ENCODE measurements around the gene SPATA18. TPM values are rescaled to one million over a fixed set of nuclear protein-coding genes. Genes with fewer than 3 reads are reported as not detected.

The SPATA18 gene
- total RNA-seq, 1 experiment from 2014 or later: 0.13 TPM

DNA sequence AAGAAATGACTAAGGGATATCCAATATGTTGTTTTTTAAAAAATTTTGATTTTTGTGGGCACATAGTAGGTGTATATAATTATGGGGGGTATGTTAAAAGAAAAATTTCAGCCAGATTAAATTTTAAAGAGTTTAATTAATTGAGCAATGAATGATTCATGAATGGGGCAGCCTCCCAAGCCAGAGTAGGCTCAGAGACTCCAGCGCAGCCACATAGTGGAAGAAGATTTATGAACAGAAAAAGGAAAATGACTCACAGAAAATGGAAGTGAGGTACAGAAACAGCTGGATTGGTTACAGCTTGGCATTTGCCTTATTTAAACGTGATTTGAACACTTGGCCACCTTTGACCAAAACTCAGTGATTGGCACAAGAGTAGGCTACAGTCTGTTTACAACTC, 91.7 kb downstream of the SPATA18 start:
- POLR2A ChIA-PET (ENCODE audit: unreplicated experiment): no interaction called here
- DNase-seq: no peak
- no peak overlapping the region for H3K4me2 ChIP-seq
- no peaks in the 10 kb centered on the region for H3F3A ChIP-seq (ENCODE audit: insufficient read depth, low read depth)
- H3K9me3 ChIP-seq (ENCODE audit: insufficient read depth, low read depth): no peaks in the 10 kb centered on the region
- BruUV-seq (replicated peaks): no TSS peak
- TF ChIP-seq CTCF (conservative IDR thresholded peaks at IDR 0.05) (no peak), EZH2 (IDR thresholded peaks at IDR 0.05; ENCODE audit: low read depth) (no peak)
- H2AFZ ChIP-seq: no peak overlapping the region
- intact Hi-C loops (cut with micrococcal nuclease; ENCODE audit: unreplicated experiment): no loop called here
- CTCF ChIA-PET: no interaction called here
- H3K4me3 ChIP-seq: no peak overlapping the region
- no peaks in the 10 kb centered on the region for H3K36me3 ChIP-seq (ENCODE audit: low read depth)
- no peaks in the 10 kb centered on the region for H3K9me2 ChIP-seq (ENCODE audit: insufficient read depth)
- H3K27me3 ChIP-seq (ENCODE audit: insufficient read depth, low read depth): no peaks in the 10 kb centered on the region
- H3K27ac ChIP-seq: no peak overlapping the region
- no peaks in the 10 kb centered on the region for H3K4me1 ChIP-seq (replicated peaks; ENCODE audit: insufficient read depth)
- H3K79me2 ChIP-seq (ENCODE audit: low read depth): no peaks in the 10 kb centered on the region
- no peaks in the 10 kb centered on the region for H4K20me1 ChIP-seq (ENCODE audit: insufficient read depth)

- Histone ChIP-seq H3K4me1 (replicated peaks; ENCODE audit: insufficient read depth) (no peaks in the 10 kb centered on the region), H4K20me1 (ENCODE audit: insufficient read depth) (no peaks in the 10 kb centered on the region), H3K4me3 (no peak overlapping the region), H3F3A (ENCODE audit: insufficient read depth, low read depth) (no peaks in the 10 kb centered on the region), H3K79me2 (ENCODE audit: low read depth) (no peaks in the 10 kb centered on the region), H3K9me2 (ENCODE audit: insufficient read depth) (no peaks in the 10 kb centered on the region), H3K36me3 (ENCODE audit: low read depth) (no peaks in the 10 kb centered on the region), H2AFZ (no peak overlapping the region), H3K4me2 (no peak overlapping the region), H3K27ac (no peak overlapping the region), H3K9me3 (ENCODE audit: insufficient read depth, low read depth) (no peaks in the 10 kb centered on the region), H3K27me3 (ENCODE audit: insufficient read depth, low read depth) (no peaks in the 10 kb centered on the region)
- intact Hi-C loops (cut with micrococcal nuclease; ENCODE audit: unreplicated experiment): no loop called here
- no TSS peak for BruUV-seq (replicated peaks)
- ChIA-PET CTCF (no interaction called here), POLR2A (ENCODE audit: unreplicated experiment) (no interaction called here)
- no peak for TF ChIP-seq EZH2 (IDR thresholded peaks at IDR 0.05; ENCODE audit: low read depth)
- no peak for TF ChIP-seq CTCF (conservative IDR thresholded peaks at IDR 0.05)
- DNase-seq: no peak
Measured at GRCh38 chr4:52143815-52144214, 92.7 kb downstream of the SPATA18 start.

DNA sequence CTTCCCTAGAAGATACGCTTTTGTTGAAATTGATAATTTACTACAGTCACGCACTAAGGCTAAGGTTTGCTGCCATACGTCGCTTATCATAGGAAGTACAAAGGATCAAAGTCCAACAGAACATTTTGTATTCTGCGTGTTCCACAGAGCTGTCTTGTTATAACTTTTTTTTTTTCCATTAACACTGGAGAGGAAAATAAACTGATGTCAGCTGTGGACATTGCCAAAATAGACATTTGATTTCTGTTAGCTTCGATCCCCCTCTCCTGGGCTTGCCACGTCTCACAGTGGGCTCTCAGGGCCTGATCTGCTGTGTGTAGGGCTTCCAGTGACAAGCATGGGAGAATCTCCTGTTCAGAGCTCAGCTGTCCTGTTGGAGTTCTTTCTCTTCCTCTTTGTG, 93.3 kb downstream of the SPATA18 start:
- DNase-seq: no peak
- H3K27me3 ChIP-seq (ENCODE audit: insufficient read depth, low read depth): no peaks in the 10 kb centered on the region
- no TSS peak for BruUV-seq (replicated peaks)
- H3K9me3 ChIP-seq (ENCODE audit: insufficient read depth, low read depth): no peaks in the 10 kb centered on the region
- ChIA-PET CTCF (no interaction called here), POLR2A (ENCODE audit: unreplicated experiment) (no interaction called here)
- H3F3A ChIP-seq (ENCODE audit: insufficient read depth, low read depth): no peaks in the 10 kb centered on the region
- H3K79me2 ChIP-seq (ENCODE audit: low read depth): no peaks in the 10 kb centered on the region
- no peaks in the 10 kb centered on the region for H3K36me3 ChIP-seq (ENCODE audit: low read depth)
- no peak for TF ChIP-seq CTCF (conservative IDR thresholded peaks at IDR 0.05)
- TF ChIP-seq EZH2 (IDR thresholded peaks at IDR 0.05; ENCODE audit: low read depth): no peak
- intact Hi-C loops (cut with micrococcal nuclease; ENCODE audit: unreplicated experiment): no loop called here
- no peaks in the 10 kb centered on the region for H4K20me1 ChIP-seq (ENCODE audit: insufficient read depth)
- H2AFZ ChIP-seq: no peak overlapping the region
- H3K4me1 ChIP-seq (replicated peaks; ENCODE audit: insufficient read depth): no peaks in the 10 kb centered on the region
- H3K9me2 ChIP-seq (ENCODE audit: insufficient read depth): no peaks in the 10 kb centered on the region
- H3K4me2 ChIP-seq: no peak overlapping the region
- H3K4me3 ChIP-seq: no peak overlapping the region
- no peak overlapping the region for H3K27ac ChIP-seq

Other genes with a start within 250 kb of the SPATA18 start
- 24.9 and 25.3 TPM in 2 replicates for gene DCUN1D4, start 208.2 kb upstream of the SPATA18 start, total RNA-seq (2021)
- 0.24 TPM in 1 of 2 replicates, not detected in the other for gene LRRC66, start 30.9 kb upstream of the SPATA18 start, total RNA-seq (2021)
- gene SGCB, start 13.0 kb upstream of the SPATA18 start, total RNA-seq (2021): 1.2 TPM in 2 replicates

Measured in PC-9 (cell line).